H1 (cell line): ENCODE data around the gene CELA1. TPM values are rescaled to one million over a fixed set of nuclear protein-coding genes. Genes with fewer than 3 reads are reported as not detected.

Source experiments
- ASH2L ChIP-seq: fragments of 200-600, 300-600 bp; sonication (generic); IDR thresholded peaks from one replicate; pipeline ENCODE4 v1.7.1; 2017; ENCODE audit warnings: low read length
- BACH1 ChIP-seq: IDR thresholded peaks from 2 replicates; pipeline ENCODE4 v1.6.1; 2012; ENCODE audit warnings: low read length, improper control_type of control experiment
- E2F6 ChIP-seq: IDR thresholded peaks from 2 replicates; pipeline ENCODE4 v1.6.1; 2012; ENCODE audit warnings: inconsistent platforms
- POLR2AphosphoS5 ChIP-seq: IDR thresholded peaks from 2 replicates; pipeline ENCODE4 v1.6.1; 2011; ENCODE audit warnings: low read depth, low read length
- SAP30 ChIP-seq: fragments of 300-600 bp; sonication (generic); IDR thresholded peaks from 2 replicates; pipeline ENCODE4 v1.7.1; 2012; ENCODE audit warnings: low read length, moderate library complexity, mild to moderate bottlenecking, inconsistent platforms; ENCODE audit not compliant: insufficient read depth, insufficient replicate concordance
- TBP ChIP-seq: IDR thresholded peaks from 2 replicates; pipeline ENCODE4 v1.6.1; 2011; ENCODE audit warnings: low read depth, low read length, improper control_type of control experiment
- YY1 ChIP-seq: IDR thresholded peaks from 2 replicates; pipeline ENCODE4 v1.6.1; 2011; ENCODE audit warnings: low read depth, mild to moderate bottlenecking, low read length
- polyA plus RNA-seq, 7 experiments: library from polyadenylated mRNA; depleted of rRNA in 3 of 7; stranded (reverse) in 5 of 7; unstranded in 2 of 7; fragments of >200 nt in 5 of 7; fragments of 200-250 nt in 2 of 7; gene quantifications; 1 replicate in 5 of 7; 2 replicates in 1 of 7; 4 replicates in 1 of 7; pipeline versions ENCODE4 v1.2.1 to v1.2.3, GENCODE V29; 2011 to 2013; ENCODE audit warnings: missing spikeins in 2 of 7, mixed read lengths in 2 of 7
- total RNA-seq: library from RNA; stranded (reverse); fragmentation: NEBNext Ultra II Directional; extraction: Animal tissue kit (Norgen Biotek cat#: 25700); gene quantifications from 2 replicates; pipeline ENCODE4 v1.2.1, GENCODE V29; 2021
- TF ChIP-seq, protein P1 (sequence below): fragments of 300-600 bp; sonication (generic); IDR thresholded peaks from 2 replicates; pipeline ENCODE4 v1.7.1; 2012; ENCODE audit warnings: low read length, moderate library complexity, mild to moderate bottlenecking, inconsistent platforms; ENCODE audit not compliant: insufficient replicate concordance
- TF ChIP-seq, protein P2 (sequence below): IDR thresholded peaks from 2 replicates; pipeline ENCODE4 v1.6.1; 2011; ENCODE audit warnings: low read depth, mild to moderate bottlenecking, low read length; ENCODE audit not compliant: insufficient read depth

Gene CELA1
- total and polyA plus RNA-seq, 2 of the 8 experiments (the other 6 are each of a cell fraction or from before 2014, with no cell fraction given), result 0.09 TPM; not detected in 1

DNA sequence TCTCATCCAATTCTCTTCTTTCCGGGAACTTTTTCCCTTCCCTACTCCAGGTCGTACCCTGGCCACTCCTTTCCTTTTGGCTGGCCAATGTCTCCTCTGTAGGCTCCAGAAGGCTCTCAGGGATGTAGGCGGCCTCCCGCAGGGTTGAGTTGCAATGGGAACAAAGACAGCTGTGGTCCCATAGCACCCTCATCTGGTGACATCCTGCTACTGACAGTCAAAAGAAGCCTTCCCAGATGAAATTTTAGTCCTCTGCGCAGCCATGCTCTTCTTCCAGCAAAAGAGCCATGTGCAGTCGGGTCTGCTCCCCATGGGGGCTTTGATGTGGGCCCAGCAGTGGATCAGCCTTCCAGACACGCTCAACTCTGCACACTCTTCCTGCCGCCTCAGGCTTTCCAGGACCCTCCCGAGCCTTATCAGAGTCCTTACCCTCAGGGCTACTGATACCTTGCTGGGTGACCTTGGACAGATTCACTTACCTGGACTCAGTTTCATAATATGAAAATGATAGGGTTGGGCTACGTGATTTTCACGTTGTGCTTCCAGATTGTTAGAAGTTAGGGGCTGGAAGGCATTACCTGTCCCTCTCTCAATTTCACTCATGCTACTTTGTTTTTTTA, 5.5 kb upstream of the CELA1 start (continued):
- no peak for TF ChIP-seq BACH1
- TF ChIP-seq ASH2L, result no peak
- TF ChIP-seq, protein P1, sequence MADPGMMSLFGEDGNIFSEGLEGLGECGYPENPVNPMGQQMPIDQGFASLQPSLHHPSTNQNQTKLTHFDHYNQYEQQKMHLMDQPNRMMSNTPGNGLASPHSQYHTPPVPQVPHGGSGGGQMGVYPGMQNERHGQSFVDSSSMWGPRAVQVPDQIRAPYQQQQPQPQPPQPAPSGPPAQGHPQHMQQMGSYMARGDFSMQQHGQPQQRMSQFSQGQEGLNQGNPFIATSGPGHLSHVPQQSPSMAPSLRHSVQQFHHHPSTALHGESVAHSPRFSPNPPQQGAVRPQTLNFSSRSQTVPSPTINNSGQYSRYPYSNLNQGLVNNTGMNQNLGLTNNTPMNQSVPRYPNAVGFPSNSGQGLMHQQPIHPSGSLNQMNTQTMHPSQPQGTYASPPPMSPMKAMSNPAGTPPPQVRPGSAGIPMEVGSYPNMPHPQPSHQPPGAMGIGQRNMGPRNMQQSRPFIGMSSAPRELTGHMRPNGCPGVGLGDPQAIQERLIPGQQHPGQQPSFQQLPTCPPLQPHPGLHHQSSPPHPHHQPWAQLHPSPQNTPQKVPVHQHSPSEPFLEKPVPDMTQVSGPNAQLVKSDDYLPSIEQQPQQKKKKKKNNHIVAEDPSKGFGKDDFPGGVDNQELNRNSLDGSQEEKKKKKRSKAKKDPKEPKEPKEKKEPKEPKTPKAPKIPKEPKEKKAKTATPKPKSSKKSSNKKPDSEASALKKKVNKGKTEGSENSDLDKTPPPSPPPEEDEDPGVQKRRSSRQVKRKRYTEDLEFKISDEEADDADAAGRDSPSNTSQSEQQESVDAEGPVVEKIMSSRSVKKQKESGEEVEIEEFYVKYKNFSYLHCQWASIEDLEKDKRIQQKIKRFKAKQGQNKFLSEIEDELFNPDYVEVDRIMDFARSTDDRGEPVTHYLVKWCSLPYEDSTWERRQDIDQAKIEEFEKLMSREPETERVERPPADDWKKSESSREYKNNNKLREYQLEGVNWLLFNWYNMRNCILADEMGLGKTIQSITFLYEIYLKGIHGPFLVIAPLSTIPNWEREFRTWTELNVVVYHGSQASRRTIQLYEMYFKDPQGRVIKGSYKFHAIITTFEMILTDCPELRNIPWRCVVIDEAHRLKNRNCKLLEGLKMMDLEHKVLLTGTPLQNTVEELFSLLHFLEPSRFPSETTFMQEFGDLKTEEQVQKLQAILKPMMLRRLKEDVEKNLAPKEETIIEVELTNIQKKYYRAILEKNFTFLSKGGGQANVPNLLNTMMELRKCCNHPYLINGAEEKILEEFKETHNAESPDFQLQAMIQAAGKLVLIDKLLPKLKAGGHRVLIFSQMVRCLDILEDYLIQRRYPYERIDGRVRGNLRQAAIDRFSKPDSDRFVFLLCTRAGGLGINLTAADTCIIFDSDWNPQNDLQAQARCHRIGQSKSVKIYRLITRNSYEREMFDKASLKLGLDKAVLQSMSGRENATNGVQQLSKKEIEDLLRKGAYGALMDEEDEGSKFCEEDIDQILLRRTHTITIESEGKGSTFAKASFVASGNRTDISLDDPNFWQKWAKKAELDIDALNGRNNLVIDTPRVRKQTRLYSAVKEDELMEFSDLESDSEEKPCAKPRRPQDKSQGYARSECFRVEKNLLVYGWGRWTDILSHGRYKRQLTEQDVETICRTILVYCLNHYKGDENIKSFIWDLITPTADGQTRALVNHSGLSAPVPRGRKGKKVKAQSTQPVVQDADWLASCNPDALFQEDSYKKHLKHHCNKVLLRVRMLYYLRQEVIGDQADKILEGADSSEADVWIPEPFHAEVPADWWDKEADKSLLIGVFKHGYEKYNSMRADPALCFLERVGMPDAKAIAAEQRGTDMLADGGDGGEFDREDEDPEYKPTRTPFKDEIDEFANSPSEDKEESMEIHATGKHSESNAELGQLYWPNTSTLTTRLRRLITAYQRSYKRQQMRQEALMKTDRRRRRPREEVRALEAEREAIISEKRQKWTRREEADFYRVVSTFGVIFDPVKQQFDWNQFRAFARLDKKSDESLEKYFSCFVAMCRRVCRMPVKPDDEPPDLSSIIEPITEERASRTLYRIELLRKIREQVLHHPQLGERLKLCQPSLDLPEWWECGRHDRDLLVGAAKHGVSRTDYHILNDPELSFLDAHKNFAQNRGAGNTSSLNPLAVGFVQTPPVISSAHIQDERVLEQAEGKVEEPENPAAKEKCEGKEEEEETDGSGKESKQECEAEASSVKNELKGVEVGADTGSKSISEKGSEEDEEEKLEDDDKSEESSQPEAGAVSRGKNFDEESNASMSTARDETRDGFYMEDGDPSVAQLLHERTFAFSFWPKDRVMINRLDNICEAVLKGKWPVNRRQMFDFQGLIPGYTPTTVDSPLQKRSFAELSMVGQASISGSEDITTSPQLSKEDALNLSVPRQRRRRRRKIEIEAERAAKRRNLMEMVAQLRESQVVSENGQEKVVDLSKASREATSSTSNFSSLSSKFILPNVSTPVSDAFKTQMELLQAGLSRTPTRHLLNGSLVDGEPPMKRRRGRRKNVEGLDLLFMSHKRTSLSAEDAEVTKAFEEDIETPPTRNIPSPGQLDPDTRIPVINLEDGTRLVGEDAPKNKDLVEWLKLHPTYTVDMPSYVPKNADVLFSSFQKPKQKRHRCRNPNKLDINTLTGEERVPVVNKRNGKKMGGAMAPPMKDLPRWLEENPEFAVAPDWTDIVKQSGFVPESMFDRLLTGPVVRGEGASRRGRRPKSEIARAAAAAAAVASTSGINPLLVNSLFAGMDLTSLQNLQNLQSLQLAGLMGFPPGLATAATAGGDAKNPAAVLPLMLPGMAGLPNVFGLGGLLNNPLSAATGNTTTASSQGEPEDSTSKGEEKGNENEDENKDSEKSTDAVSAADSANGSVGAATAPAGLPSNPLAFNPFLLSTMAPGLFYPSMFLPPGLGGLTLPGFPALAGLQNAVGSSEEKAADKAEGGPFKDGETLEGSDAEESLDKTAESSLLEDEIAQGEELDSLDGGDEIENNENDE, result no peak
- TF ChIP-seq POLR2AphosphoS5, result no peak
- TF ChIP-seq TBP, result no peak
- TF ChIP-seq SAP30, result no peak
- TF ChIP-seq YY1, result peak; percentile 49; the same call in 1 of the 2 replicates
- no peak for TF ChIP-seq E2F6
- TF ChIP-seq, protein P2, sequence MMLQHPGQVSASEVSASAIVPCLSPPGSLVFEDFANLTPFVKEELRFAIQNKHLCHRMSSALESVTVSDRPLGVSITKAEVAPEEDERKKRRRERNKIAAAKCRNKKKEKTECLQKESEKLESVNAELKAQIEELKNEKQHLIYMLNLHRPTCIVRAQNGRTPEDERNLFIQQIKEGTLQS, result no peak
